HG03460 (cell line): ENCODE results near the gene KIAA1671.

Experiments used
- ATAC-seq: cut with Tn5 transposase; IDR thresholded peaks from one replicate; pipeline ENCODE4 v1.9.1; 2021; ENCODE audit not compliant: unreplicated experiment

KIAA1671 gene

DNA sequence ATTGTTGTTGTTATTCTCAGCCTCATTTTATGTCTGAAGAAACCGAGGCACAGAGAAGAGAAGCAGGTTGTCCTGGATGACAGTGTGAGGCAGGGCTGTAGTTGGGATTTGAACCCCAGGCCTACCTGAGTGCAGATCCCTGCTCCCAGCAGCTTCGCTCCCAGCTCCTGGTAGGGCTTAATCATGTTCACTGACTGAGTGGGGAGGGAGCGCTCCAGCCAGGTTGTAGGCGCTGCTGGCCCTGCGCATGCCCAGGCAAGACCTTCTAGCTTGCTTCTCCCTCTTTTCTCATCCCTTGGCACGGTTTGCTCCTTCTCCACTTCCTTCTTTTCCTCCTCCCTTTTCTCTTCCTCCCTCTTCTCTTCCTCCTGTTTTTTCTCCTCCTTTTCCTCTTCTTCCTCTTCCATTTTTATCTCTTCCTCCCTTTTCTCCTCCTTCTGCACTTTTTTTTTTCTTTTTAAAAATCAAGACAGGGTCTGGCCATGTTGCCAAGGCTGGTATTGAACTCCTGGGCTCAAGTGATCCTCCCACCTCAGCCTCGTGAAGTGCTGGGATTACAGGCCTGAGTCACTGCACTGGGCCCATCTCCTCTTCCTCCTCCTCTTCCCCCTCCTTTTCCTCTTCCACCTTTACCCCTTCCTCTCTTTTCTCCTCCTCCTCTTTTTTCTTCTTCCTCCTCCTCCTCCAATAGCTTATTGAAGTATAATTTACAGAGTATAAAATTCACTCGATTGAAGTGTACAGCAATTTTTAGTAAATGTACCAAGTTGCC lies 109.3 kb downstream of the KIAA1671 start:
- no peak for ATAC-seq

DNA sequence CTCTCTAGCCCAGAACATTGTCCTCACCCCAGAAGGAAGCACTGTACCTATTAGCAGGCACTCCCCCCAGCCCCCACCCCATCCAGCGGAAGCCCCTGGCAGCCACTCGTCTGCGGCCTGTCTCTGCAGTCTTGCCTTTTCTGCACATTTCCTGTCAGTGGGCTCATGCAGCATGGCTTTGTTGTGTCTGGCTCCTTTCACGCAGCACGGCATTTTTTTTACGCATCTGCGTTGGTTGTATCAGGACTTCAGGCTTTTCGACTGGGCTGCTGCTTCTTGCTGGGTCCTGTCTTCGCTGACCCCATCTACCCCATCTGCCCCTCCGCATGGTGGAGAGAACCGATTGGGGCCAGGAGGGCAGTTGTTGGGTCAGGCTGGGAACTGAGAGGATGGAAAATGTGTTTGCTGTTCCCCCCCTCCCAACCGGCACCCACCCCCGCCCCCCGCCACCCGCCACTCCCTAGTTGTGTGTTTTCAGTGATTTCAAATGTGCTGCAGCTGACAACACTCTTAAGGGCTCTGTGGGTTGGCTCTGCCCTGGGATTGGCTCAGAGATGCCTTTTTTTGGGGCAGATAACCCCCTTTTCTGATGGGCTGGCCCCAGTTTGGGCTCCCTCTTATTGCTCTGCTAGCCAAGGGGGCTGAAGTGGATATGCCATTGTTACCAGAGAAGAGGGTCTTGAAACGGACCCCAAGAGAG lies 110.0 kb downstream of the KIAA1671 start:
- no peak for ATAC-seq

DNA sequence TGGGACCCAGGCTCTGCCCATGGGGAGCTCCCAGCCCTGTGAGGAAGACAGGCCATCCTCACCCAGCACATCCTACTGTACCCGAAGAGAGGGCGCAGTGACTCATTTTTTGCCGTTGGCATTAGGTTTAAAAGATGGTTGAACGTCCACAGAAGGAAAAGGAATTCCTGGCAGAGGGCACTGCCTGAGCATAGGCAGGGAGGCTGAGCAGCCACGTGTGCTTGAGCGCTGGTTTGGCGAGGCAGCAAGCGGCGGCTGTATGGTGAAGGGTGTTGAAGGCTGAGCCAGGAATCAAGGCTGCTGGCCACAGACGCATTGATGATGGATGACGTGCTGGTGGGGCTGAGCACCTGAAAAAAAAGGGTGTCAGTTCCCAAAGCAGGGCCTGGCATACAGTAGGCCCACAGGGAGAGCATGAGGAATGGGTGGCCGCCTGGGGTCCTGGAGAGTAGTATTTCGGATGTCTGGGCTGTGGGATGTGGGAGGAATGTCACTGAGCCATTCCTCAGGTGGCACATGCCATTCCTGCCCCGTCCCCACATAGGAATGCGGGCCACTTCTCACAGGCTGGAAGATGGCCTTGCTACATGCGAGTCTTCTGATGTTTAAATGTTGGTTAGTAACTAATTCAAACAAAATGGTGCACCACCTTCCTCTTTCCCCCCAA lies 112.5 kb downstream of the KIAA1671 start:
- no peak for ATAC-seq

DNA sequence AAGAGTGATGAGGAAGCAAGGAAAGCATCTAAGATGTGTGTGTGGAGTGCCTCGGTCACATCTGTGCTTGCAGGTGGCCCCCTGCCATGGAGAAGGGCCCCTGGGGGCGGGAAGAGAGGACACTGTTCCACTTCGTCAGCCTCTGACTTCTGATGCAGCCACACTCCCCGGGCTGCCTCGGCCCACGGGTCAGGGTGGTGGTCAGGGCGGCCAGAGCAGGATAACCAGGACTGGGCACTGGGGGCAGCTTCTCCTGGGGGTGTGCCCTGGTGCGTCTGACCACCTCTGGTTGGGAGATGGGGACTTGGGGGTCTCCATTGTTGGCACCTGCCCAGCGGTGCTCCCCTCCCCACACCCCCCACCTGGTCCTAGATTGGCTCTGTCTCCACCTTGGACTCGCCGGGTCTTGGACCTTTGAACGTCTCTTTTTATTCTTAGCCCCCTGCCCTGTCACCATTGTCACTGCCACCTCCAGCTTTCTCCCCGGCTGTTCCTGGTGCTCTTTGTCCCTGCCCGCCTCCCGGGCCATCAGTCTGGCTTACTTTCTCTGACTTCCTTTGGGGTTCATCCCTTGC lies 114.4 kb downstream of the KIAA1671 start:
- ATAC-seq, result no peak

DNA sequence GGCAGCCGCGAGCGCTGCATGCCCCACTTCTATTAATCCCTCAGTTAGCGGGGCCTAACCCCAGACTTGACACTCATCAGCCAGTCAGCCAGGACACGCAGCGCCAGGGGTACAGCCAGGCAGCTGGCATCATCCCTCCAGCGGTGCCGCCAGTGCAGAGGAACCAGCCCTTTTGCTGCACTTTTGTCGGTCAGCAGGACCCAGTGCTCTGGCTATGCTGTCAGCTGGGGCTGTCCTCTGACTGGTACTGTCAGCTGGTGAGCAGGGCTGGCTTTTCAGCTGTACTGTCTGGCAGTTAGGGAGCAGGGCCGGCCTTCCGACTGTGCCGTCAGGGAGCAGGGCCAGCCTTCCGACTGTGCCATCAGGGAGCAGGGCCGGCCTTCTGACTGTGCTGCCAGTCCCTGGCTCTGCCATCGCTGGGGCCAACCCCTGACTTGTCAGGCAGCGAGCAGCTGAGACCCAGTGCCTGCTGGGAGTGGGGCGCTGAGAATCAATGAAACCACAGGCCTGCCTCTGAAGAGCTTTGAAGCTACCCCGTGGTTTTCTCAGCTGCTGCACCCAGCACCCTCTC lies 115.4 kb downstream of the KIAA1671 start:
- ATAC-seq, result no peak

DNA sequence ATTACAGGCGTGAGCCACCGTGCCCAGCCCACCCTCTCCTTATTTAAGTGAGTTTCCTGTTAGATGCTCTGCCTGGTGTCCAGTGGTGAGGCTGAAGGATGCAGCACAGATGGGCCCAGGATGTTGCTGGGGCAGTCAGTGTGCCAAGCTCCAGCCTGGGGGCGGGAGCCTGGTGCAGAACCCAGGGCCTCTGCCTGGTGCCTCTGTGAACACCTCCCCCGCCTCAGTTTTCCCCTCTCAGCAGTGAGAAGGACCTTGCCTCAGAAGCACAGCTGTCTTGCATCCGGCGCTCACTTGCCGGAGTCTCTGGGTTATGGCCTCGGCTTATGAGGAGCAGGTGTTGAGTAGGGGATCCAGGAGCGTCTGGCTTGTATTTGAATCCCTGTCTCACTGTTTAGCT lies 116.2 kb downstream of the KIAA1671 start:
- ATAC-seq, result no peak

DNA sequence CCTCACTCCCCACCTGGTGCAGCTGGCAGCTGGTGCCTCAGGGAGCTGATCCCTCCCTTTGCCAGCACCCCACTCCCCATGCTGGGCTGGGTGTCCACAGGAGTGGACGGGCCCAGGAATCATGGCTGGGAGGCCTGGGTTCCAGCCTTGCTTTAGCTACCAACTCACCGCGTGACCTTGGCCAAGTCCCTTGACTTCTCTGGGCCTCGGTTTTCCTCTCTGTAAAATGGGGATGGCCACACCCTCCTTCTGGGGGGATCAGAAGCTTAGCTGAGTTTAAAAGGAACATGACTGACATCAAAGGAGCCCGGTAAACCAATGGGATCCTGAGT lies 116.9 kb downstream of the KIAA1671 start:
- no peak for ATAC-seq

DNA sequence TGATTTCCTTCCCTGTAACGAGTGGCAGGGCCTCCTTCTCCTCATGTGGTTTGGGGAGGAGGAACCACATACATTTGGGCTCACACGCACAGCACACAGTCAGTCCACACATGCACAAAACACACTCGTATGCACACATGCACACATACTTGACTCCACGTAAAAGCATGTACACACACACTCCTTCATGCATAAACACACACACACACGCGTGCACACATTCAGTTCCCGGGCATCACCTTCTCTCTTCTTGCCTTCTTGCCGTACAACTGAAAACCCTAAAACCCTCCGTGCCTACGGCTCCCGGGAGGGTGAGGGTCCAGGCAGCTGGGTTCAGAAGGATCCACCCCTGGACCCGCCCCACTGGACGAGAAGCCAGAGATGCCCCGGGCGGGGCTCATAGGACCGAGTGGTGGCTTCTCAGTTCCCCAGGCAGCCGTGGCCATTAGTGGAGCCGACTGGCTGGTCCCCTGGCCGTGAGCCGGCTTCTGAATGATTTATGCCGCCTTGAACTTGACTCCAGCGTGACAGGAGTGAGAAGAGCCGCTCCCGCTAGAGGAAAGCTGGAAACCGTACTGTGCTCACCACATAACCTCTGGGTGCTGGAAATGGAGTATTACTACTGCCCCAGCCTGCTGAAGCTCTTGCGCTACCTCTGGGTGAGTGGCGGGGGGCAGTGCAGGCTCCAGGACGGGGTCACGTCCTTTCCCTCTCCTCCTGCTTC lies 117.4 kb downstream of the KIAA1671 start:
- ATAC-seq, result no peak

DNA sequence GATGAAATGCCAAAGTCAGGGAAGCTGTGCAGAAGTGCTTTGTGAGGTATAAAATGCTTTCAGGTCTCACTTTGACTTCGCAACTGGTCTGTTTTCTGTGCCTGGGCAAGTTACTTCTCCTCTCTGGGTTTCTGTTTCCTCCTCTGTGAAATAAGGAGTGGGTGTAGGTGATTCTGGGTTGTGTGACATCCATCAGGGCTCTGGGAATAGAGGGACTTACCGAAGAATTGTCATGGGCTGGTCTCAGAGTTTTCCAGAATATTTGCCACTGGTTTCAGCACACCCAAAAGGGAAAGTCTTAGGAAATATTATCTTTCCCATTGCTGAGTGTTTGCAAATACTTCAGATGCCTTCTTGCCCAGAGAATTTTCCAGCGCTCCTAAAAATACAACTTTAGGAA lies 118.4 kb downstream of the KIAA1671 start:
- no peak for ATAC-seq

DNA sequence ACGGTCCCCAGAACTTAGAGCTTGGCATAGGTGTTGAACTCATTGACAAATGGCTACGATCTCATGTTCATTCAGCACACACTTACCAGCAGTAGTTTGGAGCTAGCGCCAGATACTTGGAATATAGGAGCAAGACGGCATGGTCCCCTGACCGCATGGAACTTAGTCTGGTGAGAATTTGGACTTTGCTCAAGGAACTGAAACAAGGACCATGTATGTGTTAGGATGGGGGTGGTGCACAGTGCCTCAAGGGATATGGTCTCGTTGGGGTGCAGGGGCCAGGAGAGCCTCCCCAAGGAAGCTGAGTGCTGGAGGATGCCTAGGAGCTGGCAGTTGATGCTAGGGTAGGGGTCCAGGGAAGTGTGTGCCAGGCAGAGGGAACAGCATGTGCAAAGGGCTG lies 119.2 kb downstream of the KIAA1671 start:
- no peak for ATAC-seq

DNA sequence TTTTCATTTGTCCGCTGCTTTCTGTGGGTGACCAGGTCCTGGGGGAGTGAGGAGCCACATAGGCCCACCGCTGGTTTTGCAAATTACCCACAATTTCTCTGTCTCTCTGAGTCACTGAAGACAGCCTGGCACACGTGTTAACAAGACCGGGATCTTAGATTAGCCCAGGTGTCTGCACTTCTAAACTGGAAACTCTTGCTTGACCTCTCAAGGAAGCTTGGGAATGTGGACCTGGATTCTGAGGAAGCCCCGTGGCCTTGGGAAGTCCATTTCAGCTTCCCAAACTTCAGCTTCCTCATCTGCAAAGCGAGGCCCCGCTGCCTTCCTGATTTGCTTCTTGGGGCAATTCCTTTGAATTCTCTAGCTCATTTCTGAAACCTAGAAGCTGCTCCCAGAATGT lies 119.9 kb downstream of the KIAA1671 start:
- ATAC-seq, result no peak

DNA sequence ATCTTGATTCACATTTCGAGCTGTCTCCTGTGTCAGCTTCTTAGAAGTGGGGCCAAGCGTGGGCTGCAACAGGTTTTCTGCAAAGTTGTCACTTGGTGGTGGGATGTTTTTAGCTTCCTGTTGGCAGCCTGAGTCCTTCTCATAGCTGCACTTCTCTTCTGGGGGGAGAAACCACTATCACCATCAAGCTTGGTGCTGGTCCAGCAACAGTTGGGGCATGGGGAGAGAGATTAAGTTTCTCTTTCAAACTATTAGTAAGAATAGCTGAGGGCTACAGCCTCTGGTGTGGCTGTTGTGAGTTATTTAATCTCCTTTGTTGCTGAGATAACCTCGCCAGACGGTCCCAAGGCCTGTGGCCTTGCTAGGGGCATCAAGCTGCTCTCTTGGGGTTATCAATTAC lies 123.8 kb downstream of the KIAA1671 start:
- ATAC-seq, result no peak

DNA sequence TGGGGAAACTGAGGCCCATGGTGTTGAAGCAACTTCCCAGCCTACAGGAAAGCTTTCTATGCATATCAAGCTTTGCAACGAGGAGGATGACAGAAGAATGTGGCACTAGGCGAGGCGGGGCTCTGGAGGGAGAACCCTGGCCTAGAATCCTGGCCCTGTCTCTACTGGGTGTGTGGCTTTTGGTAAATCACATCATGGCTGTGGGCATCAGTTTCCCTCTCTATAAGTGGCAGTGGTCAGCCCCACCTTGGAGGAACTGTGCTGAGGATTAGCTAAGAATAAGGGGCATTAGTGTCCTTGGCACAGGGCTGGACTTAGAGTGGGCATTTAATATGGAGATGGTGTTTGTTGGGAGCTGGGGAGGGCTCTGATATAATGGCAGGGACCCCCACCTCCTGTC lies 124.5 kb downstream of the KIAA1671 start:
- ATAC-seq, result no peak

DNA sequence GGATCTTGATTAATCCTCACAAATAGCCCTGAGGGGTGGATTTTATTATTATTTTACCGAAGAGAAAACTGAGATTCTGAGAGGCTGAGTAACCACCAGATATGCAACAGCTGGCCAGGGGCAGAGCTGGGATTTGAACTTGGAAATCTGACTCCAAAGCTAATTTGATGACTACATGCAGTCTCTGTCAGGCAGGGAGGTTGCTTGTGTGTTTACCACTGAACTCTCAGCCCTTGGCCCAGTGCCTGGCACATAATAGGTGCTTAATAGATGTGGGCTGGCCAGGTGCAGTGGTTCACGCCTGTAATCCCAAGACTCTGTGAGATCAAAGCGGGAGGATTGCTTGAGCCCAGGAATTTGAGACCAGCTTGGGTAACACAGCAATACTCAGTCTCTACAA lies 125.4 kb downstream of the KIAA1671 start:
- ATAC-seq, result no peak

DNA sequence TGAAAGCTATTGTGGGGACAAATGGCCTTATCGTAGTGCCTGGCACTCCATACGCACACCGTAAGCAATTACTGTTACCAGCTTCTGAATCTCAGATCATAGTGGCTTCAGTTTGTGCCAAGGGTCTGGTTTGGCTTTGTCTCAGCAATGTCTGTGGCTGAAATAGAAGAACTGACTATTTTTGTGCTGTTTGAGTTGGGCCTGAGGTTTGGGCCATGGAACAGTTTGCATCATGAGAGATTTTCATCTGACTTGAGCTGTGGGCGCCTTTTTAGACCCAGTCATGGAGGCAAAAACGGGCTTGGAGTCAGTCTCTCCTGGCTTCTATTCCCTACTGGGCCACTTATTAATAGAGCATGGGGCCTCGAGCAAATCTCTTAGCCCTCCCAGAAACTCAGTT lies 126.1 kb downstream of the KIAA1671 start:
- no peak for ATAC-seq

DNA sequence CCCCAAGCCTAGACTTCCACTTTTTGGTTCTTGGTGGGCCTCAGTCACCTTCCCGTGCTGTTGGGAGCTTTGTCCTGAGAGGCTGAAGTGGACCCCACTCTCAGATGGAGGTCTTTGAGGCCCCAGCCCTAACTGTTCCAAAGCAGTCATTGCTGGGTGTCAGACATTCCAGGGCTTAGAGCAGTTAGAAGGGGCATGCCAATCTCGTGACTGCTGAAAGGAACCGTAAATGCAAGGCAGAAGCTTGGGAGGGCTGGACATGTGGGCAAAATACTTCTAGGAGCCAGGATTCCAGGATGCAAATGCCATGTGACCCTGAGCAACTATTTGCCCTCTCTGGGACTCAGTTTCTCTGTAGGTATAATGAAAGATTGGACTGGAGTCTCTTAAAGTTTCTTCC lies 128.3 kb downstream of the KIAA1671 start:
- no peak for ATAC-seq

DNA sequence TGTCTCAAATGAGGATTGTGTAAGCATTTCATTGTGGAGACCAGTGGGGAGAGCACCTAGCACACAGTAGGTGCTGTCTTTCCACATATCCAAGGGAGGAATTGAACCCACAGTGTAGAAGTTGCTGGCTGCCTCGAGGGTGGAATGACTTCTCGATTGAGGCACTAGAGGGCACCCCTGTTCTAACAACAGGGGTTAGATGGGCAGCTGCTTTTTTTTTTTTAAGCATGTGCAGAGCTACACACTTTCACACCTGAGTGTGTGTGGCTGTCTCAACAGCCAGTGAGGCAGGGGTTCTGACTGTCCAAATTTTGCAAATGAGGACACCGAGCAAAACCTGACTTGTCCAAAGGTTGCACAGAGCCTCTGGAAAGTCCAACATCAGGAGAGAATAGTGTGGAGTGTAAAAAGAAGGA lies 128.9 kb downstream of the KIAA1671 start:
- ATAC-seq, result no peak

DNA sequence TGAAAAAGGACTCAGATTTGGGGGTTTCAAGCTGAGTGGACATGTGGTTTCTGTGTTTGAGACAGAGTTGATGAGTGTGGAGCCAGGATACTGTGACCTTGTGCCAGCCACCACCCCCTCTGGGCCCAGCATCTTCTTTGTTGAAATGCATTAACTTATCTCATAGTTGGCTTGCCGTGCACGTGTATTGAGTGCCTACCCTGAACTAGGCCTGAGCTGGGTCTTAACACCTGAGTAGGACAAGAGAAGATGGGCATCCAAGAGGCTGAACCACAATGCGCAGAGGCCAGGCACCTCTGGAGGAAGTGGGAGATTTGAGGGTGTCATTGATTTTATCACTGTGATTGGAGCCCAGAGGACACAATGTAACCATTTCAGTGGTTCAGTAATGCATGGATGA lies 129.6 kb downstream of the KIAA1671 start:
- ATAC-seq, result no peak

DNA sequence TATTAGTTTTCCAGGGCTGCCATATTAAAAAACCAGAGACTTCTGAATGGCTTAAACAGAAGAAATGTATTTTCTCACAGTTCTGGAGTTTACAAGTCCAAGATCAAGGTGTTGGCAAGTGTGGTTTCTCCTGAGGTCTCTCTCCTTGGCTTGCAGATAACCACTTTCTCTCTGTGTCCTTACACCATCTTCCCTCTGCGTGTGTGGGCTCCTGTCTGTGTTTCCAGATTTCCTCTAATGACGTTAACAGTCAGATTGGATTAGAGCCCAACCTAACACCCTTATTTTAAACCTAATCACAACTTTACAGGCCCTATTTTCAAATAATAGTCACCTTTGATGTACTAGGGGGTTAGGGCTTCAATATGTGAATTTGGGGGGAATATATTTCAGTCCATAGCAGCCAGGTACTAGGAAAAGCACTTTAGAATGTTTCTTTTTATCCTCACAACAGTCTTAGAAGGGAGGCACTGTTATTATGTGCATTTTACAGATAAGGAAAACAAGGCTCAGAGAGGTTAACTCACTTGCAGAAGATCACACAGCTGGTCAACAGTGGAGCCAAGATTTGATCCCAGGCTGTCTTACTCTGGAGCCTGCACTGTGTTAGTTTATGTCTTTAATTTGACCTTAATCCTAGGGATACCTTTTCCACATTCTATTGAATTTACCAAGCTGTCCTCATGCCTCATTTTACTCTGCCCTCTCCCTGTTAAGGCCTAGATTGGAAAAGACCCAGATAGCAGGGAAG lies 130.7 kb downstream of the KIAA1671 start:
- ATAC-seq, result no peak

DNA sequence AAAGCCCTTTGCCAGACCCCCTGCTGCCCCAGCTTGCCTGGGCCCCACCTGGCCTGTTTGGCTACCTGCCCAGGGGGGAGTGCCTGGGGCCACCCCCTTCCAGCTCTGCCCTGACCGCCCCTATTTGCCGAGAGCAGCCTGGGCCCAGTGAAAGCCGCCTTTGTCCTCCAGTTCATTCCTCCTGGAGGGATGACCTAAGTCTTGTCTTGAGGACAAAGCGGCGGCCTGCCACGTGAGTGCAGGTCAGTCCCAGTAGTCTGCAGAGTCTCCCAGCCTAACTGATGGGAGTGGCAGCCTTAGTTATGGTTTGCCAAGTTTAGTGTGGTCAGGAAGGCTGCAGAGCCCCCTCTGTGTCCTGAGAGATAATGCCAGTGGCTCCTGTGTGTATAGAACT lies 131.3 kb downstream of the KIAA1671 start:
- ATAC-seq, result no peak
